Superior temporal gyrus (tissue), 1 donor: ENCODE results near the gene MAP3K4.

Experiments used
- DNase-seq: peaks from one replicate; pipeline ENCODE4 v3.0.0-alpha.2; 2016; ENCODE audit errors: extremely low spot score

Gene MAP3K4

GRCh38 chr6:161000632-161001031, 9.1 kb downstream of the MAP3K4 start:
- no peak for DNase-seq

DNA sequence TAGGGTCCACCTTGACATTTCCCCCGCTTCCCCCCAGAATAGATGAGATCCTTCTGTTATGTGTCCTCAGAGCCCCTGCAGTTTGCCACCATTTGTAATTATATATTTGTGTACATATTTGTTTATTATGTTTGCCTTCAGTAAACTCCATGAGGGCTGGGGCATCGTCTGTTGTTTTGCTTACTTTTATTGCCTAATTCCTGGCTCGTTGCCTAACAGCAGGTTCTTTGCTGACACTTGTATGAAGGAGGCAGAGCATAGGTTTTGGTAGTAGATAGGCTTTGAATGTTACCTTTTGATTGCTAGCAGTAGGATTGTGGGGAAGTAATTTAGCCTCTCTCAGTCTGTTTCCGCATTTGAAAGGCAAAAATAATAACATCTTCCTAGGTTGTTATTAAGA, 9.9 kb downstream of the MAP3K4 start:
- no peak for DNase-seq

DNA sequence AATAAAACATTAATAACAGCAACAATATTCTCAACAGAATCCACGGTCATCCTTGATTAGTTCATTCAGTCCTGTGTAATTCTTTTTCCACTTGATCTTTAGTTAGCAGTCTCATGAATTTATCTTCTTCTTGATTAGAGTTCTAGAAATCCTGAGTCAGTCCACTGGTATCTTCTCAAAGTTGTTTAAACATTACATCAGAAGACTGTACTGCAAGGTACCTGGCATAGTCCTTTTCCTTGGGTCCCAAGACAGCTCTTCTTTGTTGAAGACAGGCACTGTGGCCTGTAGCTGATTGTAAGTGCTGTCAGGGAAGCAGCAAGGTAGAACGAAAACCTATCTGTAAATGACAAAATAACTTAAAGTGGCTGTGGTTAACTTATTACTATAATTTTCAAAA, 11.8 kb downstream of the MAP3K4 start:
- no peak for DNase-seq

GRCh38 chr6:161008245-161008644, 16.7 kb downstream of the MAP3K4 start:
- DNase-seq = no peak

GRCh38 chr6:161009991-161010390, 18.4 kb downstream of the MAP3K4 start:
- no peak for DNase-seq

GRCh38 chr6:161010418-161010817, 18.8 kb downstream of the MAP3K4 start:
- DNase-seq = no peak

DNA sequence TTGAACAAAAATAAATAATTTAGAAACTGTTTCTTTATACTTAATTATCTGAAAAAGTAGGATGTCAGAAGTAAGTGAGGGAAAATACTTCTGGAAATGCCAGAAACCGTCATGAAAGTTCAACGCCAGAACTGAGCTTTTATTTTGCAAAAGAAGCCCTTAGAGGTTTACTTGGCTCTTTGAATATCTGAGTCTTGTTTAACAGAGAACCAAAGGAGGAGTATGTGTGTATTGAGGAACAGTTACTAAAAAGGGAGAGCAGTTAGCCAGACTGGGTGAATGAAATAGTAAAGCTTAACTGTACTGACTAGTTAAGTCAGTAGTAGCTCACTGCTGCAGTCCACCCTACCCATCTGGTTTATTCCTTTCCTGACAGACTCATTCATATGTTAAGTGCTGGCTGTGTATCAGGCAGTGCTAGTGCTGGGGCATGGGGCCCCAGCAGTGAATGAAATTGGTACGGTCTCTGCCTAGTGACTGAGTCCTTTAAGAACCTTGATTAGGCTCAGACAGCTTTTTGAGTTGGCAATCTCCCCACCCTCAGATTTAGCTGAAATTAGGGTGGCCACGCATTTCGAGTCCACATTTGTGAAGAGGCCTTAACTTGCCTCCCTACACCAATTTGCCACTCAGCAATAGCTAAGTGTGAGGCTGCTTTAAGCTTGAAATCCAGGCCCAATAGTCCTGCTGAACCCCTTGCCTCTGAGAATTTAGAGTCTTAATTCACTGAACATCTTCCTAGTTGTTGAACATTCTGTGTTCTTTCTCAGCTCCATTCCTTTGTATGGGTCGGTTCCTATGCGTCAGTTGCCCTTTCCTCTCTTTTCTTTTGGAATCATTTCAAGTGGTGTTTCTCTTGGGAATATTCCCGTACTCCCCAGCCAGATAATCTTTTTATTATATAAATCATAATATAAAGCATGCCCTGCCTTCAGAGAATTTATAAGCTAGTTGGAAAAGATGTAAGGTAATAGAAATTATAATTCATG, 20.2 kb downstream of the MAP3K4 start:
- DNase-seq = no peak

DNA sequence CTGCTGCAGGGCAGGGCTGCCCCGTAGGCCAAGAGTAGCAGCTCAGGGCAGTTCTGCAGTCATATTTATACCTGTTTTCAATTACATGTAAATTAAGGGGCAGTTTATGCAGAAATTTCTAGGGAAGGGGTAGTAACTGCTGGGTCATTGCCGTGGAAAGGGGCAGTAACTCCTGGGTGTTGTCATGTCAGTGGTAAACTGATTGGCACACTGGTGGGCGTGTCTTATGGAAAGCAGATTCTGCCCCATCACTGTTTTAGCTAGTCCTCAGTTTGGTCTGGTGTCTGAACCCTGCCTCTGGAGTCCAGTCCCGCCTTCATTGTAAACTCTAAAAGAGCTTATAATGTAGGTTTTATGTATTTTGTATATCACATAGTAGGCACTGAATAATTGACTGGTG, 22.1 kb downstream of the MAP3K4 start:
- DNase-seq = no peak

DNA sequence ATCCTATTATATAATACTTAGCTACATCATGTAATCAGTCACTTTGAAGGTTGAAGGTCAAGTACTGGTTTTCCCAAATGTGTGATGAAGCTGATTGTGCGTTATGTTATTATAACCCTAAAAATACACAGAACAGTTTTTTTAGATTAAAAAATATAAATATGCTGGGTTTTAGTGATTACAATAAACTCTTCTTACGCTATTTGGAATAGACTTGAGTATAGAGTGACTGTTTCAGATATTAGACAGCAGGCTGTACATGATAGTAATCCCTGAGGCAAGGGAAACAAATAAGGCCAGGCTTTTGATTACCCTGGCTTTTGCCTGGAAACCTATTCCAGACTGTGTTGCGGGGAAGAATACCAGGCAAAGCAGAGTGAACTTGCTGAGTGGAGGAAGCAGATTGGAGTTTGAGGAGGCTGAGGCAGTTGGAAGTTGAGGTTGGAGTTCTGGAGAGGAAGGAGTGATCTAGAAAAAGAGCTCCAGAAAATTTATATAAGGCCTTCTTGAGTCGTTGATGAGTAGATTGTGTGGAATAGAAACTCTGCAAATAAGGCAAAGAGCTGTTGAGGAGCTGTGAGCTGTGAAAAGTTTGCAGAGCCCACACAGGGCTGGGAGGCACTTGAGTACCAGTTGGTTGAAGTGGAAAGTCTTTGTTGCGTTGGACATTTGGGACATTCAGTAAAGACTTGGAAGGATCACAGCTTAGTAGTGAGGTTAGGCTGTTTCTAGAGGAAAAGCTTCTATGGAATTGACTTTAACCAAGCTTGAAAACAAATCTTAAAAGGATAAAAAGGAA, 26.4 kb downstream of the MAP3K4 start:
- DNase-seq = no peak

DNA sequence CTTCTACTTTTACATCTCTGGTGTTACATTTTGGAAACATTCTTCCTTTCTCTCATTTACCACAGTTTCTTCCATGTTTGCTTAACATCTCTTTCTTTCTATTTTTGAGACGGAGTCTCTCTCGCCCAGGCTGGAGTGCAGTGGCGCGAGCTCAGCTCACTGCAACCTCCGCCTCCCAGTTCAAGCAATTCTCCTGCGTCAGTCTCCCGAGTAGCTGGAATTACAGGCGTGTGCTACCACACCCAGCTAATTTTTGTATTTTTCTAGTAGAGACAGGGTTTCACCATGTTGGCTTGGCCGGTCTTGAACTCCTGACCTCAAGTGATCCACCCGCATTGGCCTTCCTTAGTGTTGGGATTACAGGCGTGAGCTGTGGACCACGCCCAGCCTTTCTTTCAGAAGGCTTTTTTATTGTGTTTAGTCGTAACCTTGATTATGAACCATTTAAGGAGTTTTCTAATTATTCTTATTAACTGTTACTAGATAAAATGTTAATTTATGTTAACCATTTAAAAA, 27.8 kb downstream of the MAP3K4 start:
- no peak for DNase-seq

DNA sequence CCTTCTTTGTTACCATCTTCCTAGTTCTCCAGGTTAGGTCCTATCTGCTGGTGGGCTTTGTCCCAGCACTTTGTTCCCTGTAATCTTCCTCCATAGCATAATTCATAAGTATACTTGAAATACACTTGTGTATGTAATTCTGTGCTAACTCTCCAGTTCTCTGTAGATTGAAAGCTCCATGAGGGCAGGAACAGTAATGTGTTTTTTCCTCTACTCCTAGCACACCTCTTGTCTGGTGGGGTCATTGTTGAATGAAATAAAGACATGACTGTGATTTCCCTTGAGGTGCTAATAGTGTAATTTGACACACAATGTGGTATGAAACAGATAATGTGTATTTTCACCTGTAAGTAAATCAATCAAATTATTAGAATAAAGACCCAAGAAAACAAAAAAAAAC, 30.0 kb downstream of the MAP3K4 start:
- DNase-seq = no peak

GRCh38 chr6:161021998-161022743, 30.6 kb downstream of the MAP3K4 start:
- DNase-seq = no peak

DNA sequence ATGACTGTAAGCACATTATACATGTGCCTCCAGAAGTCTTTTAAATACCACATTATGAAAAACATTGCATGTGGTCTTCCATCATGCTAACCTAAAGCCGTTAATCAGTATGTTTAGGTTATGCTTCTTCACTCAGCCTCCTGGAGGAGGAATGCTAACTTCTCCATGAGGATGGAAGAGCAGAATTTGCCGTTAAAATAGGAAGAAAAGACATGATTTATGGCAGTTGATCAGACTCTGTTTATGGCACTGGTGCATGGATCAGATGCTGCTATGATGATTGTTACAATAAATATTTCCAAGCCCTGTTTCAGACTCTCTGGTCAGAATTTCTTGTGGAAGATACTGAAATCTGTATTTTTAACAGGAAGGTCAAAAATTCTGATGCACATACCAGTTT, 31.7 kb downstream of the MAP3K4 start:
- no peak for DNase-seq

DNA sequence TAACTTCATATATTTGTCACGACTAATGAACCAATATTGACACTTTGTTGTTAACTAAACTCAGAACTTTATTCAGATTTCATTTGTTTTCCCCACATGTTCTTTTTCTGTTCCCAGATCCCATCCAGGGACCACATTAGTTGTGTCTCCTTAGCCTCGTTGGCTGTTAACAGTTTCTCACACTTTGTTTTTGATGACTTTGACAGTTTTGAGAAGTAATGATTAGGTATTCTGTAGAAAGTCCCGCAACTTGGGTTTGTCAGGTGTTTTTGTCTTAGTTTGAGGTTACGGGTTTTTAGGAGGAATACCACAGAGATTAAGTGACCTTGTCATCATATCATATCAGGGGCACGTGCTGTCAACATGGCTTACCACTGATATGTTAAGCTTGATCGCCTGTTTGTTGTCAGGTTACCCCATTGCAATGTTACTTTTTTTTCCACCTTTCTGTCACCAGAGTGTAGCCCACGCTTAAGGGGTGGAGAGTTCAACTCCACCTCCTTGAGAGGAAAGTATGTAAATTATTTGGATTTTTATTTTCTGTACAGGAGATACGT, 32.9 kb downstream of the MAP3K4 start:
- no peak for DNase-seq

DNA sequence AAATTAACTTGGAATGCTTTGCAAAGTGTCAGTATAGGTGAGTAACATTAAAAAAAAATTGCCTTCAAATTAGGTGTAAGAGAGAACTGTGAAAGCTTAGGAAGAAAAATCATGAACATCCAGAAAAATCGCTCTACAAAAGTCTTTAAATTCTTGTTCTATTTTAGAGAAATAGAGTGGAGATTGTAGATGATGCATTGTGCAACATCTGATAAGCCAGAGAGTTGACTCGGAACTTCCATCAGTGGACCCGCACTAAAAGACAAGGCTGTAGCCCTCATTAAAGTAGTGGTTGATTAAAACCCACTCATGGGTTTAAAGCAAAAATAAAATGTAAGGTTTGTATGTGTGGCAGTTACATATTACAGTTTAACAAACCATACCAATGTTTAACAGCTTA, 35.8 kb downstream of the MAP3K4 start:
- DNase-seq = no peak

- DNase-seq = no peak
These were observed 37.7 kb downstream of the MAP3K4 start for GRCh38 chr6:161029195-161029809.

DNA sequence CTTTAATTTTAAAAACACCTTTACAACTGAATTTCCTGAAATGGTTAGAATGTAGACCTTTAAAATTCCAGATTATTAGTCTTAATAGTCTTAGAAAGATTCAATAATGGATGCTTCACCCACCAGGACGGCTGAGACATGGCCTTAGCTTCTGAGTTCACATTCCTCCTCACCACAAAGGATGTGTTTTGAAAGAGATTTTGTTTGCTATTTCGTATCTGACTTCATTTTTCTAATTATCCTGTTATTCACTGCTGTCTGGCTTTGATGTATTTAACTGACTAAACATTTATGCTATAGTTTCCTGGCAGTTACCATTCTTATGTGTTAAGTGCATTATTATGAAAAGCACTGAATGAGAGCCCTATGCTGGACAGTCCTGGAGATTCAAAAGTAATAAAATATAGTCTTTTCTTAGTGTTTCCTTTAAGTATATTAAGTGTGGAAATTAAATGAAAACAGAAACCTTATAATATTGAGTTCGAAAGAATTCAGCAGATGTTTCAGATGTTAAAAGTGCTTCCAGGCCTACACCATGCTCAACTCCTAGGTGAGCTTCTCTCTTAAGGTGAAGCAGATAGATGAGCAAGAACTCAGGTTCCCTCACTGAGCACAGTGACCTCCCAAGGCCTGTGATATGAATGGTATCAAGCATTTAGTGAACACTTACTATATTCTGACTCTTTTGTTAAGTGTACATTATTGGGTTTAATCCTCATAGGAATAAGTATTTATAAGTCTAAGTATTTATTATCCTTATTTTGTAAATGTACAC, 40.3 kb downstream of the MAP3K4 start:
- no peak for DNase-seq

DNA sequence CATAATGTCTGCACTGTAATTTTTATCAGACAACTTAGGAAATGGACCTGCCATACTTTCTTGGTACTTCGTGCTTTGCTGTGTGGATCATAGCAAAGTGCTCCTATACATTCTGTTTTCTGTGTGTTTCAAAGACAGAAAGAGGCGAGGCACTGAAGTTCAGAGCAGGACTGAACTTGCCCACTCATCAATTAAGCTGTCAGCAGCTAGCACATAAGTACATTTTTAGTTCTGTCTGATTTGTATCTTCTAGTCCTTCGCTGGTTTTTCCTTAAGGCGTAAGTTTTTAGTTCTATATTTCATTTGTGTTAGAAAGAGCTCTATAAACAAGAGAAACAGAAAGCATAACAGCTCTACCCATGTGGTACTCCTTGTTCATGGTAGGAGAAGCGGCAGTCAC, 42.1 kb downstream of the MAP3K4 start:
- DNase-seq = no peak

DNA sequence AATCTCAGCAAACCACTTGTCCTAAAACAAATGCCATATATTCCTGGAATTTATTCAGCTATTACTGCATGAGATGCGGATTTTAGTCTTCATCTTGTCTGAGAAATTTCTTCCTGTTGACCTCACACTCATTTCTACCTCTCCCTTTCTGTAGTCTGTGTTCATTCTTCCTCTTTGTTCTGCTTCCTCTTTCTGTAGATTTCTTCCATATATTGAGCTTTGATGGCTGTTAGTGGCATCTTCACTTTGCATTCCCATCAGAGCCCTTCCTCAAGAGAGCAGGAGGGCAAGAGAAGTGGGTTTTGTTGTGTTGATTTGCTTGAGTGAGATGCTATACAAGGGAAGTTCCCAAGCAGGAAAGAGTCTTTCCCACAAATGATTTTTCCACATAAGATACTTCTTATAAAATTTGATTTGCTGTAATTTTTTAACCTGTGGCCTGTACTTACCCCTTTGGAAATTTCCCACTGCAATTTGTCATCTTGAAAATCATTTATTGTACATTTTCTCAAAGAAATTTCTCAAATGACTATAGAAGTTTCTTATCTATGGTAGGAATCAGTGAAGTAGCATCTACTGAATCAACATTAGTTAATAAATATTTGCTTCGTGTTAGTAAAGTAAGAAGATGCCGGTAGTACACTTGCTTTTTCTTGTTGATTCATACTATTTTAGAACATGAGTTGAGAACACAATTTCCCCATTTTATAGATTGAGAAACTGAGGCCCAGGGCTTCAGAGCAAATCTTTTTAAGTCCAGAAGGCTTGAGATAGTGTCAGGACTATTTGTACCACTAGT, 43.8 kb downstream of the MAP3K4 start:
- no peak for DNase-seq

- no peak for DNase-seq
These were observed 44.4 kb downstream of the MAP3K4 start for GRCh38 chr6:161035981-161036263.
